Natural killer cell (primary cell): ENCODE data around the gene RGS9. TPM values are rescaled to one million over a fixed set of nuclear protein-coding genes. Genes with fewer than 3 reads are reported as not detected.
A peak's percentile ranks its signal among the peaks of the same experiment; 100 is the strongest.

Source experiments
- ATAC-seq, 3 donors: fragments of 150-1000 bp in 2 of 3; fragments of 200-7000 bp in 1 of 3; cut with Tn5 transposase; 1 replicate in 1 of 3; 2 replicates in 2 of 3; pipeline ENCODE4 v1.10.0; 2021; ENCODE audit warnings: mild to moderate bottlenecking in 2 of 3, moderate library complexity in 2 of 3
- DNase-seq, 2 donors: peaks; one replicate each; pipeline versions ENCODE4 v3.0.0 to v3.0.0-alpha.2; 2013 to 2021; ENCODE audit warnings: mixed read lengths in 1 of 2
- H3K27ac ChIP-seq: one replicate; pipeline ENCODE4 v1.5.1; 2013; ENCODE audit warnings: mild to moderate bottlenecking, low read length
- H3K27me3 ChIP-seq: one replicate; pipeline ENCODE4 v1.6.1; 2013; ENCODE audit warnings: low read length; ENCODE audit not compliant: control insufficient read depth, insufficient read depth
- H3K36me3 ChIP-seq: one replicate; pipeline ENCODE4 v1.6.1; 2013; ENCODE audit warnings: low read length; ENCODE audit not compliant: control insufficient read depth, insufficient read depth
- H3K4me1 ChIP-seq: one replicate; pipeline ENCODE4 v1.6.1; 2013; ENCODE audit warnings: low read length; ENCODE audit not compliant: control insufficient read depth, insufficient read depth
- H3K4me3 ChIP-seq: one replicate; pipeline ENCODE4 v1.5.1; 2013; ENCODE audit warnings: low read length
- H3K9me3 ChIP-seq: one replicate; pipeline ENCODE4 v1.6.1; 2013; ENCODE audit warnings: low read length; ENCODE audit not compliant: control insufficient read depth, insufficient read depth
- H3K27ac Mint-ChIP-seq, 2 donors: one replicate each; pipeline ENCODE4 v1.8.0; 2022; ENCODE audit warnings: mild to moderate bottlenecking in 2 of 2, mixed read lengths in 2 of 2, moderate library complexity in 1 of 2
- H3K27me3 Mint-ChIP-seq, 2 donors: one replicate each; pipeline ENCODE4 v1.8.0; 2022; ENCODE audit warnings: low read depth in 2 of 2, mixed read lengths in 2 of 2
- H3K36me3 Mint-ChIP-seq: one replicate; pipeline ENCODE4 v1.8.0; 2022; ENCODE audit warnings: mixed read lengths
- H3K4me1 Mint-ChIP-seq, 2 donors: one replicate each; pipeline ENCODE4 v1.8.0; 2022; ENCODE audit warnings: mixed read lengths in 2 of 2
- H3K4me3 Mint-ChIP-seq: one replicate; pipeline ENCODE4 v1.8.0; 2022; ENCODE audit warnings: mild to moderate bottlenecking, moderate library complexity, mixed read lengths
- H3K9me3 Mint-ChIP-seq, 2 donors: one replicate each; pipeline ENCODE4 v1.8.0; 2022; ENCODE audit warnings: mixed read lengths in 2 of 2
- WGBS: methylation state at CpG from one replicate; pipeline ENCODE4 v1.1.7; 2013; ENCODE audit warnings: missing lambda C conversion rate; ENCODE audit not compliant: insufficient coverage; 5-methylcytosine and 5-hydroxymethylcytosine counted together
- intact Hi-C: fragments of 100-400 bp; cut with micrococcal nuclease; formaldehyde crosslinking; loops from one replicate; pipeline ENCODE4 v1.14.2; 2022
- total RNA-seq, 4 donors: library from RNA; stranded (reverse); fragments of 120-200 nt in 1 of 4; gene quantifications; one replicate each; pipeline versions ENCODE4 v1.2.3 to v1.2.4, GENCODE V29; 2013 to 2022
- TF ChIP-seq, protein P1 (sequence below): fragments of 200-600 bp; IDR thresholded peaks from one replicate; pipeline ENCODE4 v1.8.0; 2022; ENCODE audit warnings: antibody characterized with exemption

RGS9 gene
- total RNA-seq, 3 donors from 2014 or later (not counting 1 experiment from before 2014, with no cell fraction given), result 25.0 to 47.3 (median 37.2) TPM

DNA sequence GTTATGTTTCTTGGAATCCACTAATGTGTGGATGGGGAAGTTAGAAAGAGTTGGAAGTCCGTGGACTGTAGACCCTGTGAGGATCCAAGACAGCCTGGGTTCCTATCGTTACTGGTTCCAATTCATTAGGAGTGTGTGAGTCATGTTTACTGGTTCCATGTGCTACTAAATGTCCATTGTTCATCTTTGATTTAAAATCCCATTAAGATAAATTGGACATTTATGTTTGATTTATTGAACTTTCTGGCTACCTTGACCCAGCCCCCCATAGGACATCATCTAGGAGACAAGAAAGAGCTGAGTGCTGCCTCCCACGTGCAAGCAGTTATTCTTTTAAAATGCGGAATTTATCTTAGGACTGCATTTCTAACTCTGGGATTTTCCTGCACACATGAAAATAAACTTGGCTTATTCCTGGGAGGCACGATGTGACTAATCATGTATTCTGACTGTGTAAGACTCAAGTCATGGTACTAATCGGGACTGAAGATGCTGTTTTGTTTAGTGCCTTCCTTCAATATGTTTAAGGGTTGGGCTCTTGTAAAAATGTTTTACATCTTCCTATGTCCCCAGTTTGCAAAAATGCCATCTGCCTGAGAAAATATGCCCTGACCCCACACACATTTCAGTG is 53.4 kb downstream of the RGS9 start:
- no peak overlapping the region for H3K27ac ChIP-seq
- H3K4me1 Mint-ChIP-seq, result no peaks in the 10 kb centered on the region
- no peaks in the 10 kb centered on the region for H3K36me3 ChIP-seq
- intact Hi-C loops, result no loop called here
- no peaks in the 10 kb centered on the region for H3K9me3 ChIP-seq
- H3K4me3 Mint-ChIP-seq, result no peak overlapping the region
- no peak for ATAC-seq
- H3K27me3 Mint-ChIP-seq, result no peaks in the 10 kb centered on the region
- peaks cover 7% of the 10 kb centered on the region for H3K36me3 Mint-ChIP-seq
- H3K4me3 ChIP-seq, result no peak overlapping the region
- no peak for DNase-seq
- no peaks in the 10 kb centered on the region for H3K4me1 ChIP-seq
- no peaks in the 10 kb centered on the region for H3K27me3 ChIP-seq
- TF ChIP-seq, protein P1, sequence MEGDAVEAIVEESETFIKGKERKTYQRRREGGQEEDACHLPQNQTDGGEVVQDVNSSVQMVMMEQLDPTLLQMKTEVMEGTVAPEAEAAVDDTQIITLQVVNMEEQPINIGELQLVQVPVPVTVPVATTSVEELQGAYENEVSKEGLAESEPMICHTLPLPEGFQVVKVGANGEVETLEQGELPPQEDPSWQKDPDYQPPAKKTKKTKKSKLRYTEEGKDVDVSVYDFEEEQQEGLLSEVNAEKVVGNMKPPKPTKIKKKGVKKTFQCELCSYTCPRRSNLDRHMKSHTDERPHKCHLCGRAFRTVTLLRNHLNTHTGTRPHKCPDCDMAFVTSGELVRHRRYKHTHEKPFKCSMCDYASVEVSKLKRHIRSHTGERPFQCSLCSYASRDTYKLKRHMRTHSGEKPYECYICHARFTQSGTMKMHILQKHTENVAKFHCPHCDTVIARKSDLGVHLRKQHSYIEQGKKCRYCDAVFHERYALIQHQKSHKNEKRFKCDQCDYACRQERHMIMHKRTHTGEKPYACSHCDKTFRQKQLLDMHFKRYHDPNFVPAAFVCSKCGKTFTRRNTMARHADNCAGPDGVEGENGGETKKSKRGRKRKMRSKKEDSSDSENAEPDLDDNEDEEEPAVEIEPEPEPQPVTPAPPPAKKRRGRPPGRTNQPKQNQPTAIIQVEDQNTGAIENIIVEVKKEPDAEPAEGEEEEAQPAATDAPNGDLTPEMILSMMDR, result no peak
- H3K27ac Mint-ChIP-seq, result no peak overlapping the region
- 93% methylated on average over 6 of the region's 6 CpGs for WGBS
- no peaks in the 10 kb centered on the region for H3K9me3 Mint-ChIP-seq

DNA sequence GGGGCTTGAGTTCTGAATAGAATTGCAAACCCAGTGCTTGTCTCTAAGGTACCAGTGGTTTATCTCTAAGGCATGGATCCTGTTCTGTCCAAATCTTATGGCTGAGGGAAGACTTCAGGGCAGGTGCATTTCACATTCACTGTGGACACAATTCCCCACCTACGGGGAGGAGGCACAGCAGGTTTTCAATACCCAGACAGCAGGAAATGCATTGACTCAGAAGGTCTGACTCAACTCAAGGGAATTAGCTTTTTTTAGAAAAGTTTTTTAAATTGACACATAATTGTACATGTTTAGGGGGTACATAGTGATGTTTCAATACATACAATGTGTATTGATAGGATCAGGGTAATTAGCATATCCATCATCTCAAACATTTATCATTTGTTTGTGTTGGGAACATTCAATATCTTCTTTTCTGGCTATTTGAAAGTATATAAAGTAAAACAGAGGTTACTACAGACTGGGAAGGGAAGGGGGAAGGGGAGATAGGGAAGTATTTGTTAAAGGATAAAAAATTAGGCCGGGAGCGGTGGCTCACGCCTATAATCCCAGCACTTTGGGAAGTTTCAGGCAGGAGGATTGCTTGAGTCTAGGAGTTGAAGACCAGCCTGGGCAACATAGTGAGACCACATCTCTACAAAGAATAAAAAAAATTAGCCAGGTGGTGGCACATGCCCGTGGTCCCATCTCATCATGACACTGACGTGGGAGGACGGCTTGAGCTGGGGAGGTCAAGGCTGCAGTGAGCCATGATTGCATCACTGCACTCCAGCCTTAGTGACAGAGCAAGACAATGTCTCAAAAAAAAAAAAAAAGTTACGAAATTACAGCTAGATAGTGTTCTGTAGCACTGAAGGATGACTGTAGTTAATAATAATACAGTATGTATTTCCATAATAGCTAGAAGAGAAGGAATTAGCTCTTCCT is 54.9 kb downstream of the RGS9 start:
- no peak overlapping the region for H3K27ac Mint-ChIP-seq
- no peaks in the 10 kb centered on the region for H3K9me3 Mint-ChIP-seq
- peaks cover 7% of the 10 kb centered on the region for H3K36me3 Mint-ChIP-seq
- intact Hi-C loops, result no loop called here
- no peaks in the 10 kb centered on the region for H3K9me3 ChIP-seq
- TF ChIP-seq, protein P1, result no peak
- H3K27me3 ChIP-seq, result no peaks in the 10 kb centered on the region
- no peak for DNase-seq
- no peak overlapping the region for H3K27ac ChIP-seq
- H3K4me3 Mint-ChIP-seq, result no peak overlapping the region
- no peaks in the 10 kb centered on the region for H3K4me1 Mint-ChIP-seq
- H3K4me1 ChIP-seq, result no peaks in the 10 kb centered on the region
- no peak overlapping the region for H3K4me3 ChIP-seq
- no peak for ATAC-seq
- WGBS, result 89% methylated on average over 8 of the region's 8 CpGs
- H3K27me3 Mint-ChIP-seq, result no peaks in the 10 kb centered on the region
- no peaks in the 10 kb centered on the region for H3K36me3 ChIP-seq

DNA sequence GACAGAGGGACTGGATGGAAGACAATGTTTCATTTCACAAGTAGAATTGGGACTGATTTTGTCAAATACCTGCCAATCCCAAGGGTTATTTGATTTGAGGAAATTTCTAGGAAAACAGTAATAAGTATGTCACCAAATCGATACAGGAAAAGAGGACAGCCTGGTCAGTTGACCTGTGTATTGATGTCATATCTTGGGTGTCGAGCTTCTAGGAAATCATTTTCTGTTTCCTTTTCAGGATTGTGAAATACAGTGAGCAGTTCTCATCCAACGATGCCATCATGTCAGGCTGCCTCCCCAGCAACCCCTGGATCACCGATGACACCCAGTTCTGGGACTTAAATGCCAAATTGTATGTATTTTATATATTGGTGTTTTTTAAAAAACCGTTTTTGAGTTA is 56.1 kb downstream of the RGS9 start:
- Mint-ChIP-seq H3K9me3 (no peaks in the 10 kb centered on the region), H3K4me3 (no peak overlapping the region), H3K27ac (peak overlapping the region in 1 of 2 donors; percentile 39), H3K4me1 (no peaks in the 10 kb centered on the region), H3K27me3 (no peaks in the 10 kb centered on the region), H3K36me3 (peaks cover 7% of the 10 kb centered on the region)
- WGBS, result 81% methylated on average over 3 of the region's 5 CpGs
- no peaks in the 10 kb centered on the region for H3K36me3 ChIP-seq
- no peaks in the 10 kb centered on the region for H3K27me3 ChIP-seq
- ATAC-seq (no peak), DNase-seq (no peak)
- TF ChIP-seq, protein P1, result no peak
- H3K4me3 ChIP-seq, result no peak overlapping the region
- H3K27ac ChIP-seq, result no peak overlapping the region
- no peaks in the 10 kb centered on the region for H3K9me3 ChIP-seq
- H3K4me1 ChIP-seq, result no peaks in the 10 kb centered on the region
- intact Hi-C loops, result no loop called here
